Choroid plexus epithelial cell (primary cell): ENCODE measurements around the gene CREB3L1.

Experiments used
- DNase-seq: peaks from one replicate; pipeline ENCODE4 v3.0.0-alpha.2; 2010; ENCODE audit warnings: low read depth
- H3K4me3 ChIP-seq: 2 replicates; pipeline ENCODE4 v1.5.1; 2011; ENCODE audit warnings: low read depth, mild to moderate bottlenecking, control low read depth, low read length, moderate library complexity
- CTCF ChIP-seq: conservative IDR thresholded peaks from 2 replicates; pipeline ENCODE4 v1.5.1; 2011; ENCODE audit warnings: low read depth, mild to moderate bottlenecking, control low read depth, inconsistent platforms, low read length, moderate library complexity

Gene CREB3L1

GRCh38 chr11:46238078-46238966 is 39.1 kb upstream of the CREB3L1 start:
- TF ChIP-seq CTCF, result no peak
- H3K4me3 ChIP-seq, result peak overlapping the region; percentile 59
- peak; percentile 57 for DNase-seq

- peak overlapping the region; percentile 59 for H3K4me3 ChIP-seq
- TF ChIP-seq CTCF, result peak; percentile 67
- peak; percentile 85 for DNase-seq
These were observed 38.3 kb upstream of the CREB3L1 start for GRCh38 chr11:46238967-46239800.

- H3K4me3 ChIP-seq, result no peak overlapping the region
- DNase-seq, result no peak
- no peak for TF ChIP-seq CTCF
These were observed 37.7 kb upstream of the CREB3L1 start for GRCh38 chr11:46239801-46240061.

GRCh38 chr11:46240371-46240770 is 37.1 kb upstream of the CREB3L1 start:
- TF ChIP-seq CTCF, result no peak
- no peak for DNase-seq
- no peak overlapping the region for H3K4me3 ChIP-seq

GRCh38 chr11:46240861-46241260 is 36.6 kb upstream of the CREB3L1 start:
- DNase-seq, result no peak
- no peak for TF ChIP-seq CTCF
- H3K4me3 ChIP-seq, result no peak overlapping the region

GRCh38 chr11:46242041-46242951 is 35.2 kb upstream of the CREB3L1 start:
- H3K4me3 ChIP-seq, result peak overlapping the region; percentile 43
- no peak for DNase-seq
- no peak for TF ChIP-seq CTCF
